Left renal pelvis (tissue), 4 donors: Measurements from ENCODE around the gene DSTN. TPM values are rescaled to one million over a fixed set of nuclear protein-coding genes. Genes with fewer than 3 reads are reported as not detected.

Experiments used
- DNase-seq, 4 donors: peaks; one replicate each; pipeline ENCODE4 v3.0.0-alpha.2; 2013; ENCODE audit warnings: low read depth in 4 of 4, low spot score in 3 of 4
- polyA plus RNA-seq, 4 donors: library from polyadenylated mRNA; unstranded; fragments of 120-200 nt; gene quantifications; one replicate each; pipeline ENCODE4 v1.2.1, GENCODE V29; 2013; ENCODE audit not compliant: insufficient read length in 4 of 4

The DSTN gene
- polyA plus RNA-seq, 4 donors: 313 to 472 (median 389) TPM

GRCh38 chr20:17573463-17573862, 3.6 kb downstream of the DSTN start:
- DNase-seq: no peak

GRCh38 chr20:17576215-17576614, 6.3 kb downstream of the DSTN start:
- no peak for DNase-seq

- DNase-seq: no peak
These were observed 9.6 kb downstream of the DSTN start for GRCh38 chr20:17579369-17580039.

- no peak for DNase-seq
These were observed 11.0 kb downstream of the DSTN start for GRCh38 chr20:17580895-17581294.

- DNase-seq: no peak
These were observed 13.3 kb downstream of the DSTN start for GRCh38 chr20:17583126-17583525.

GRCh38 chr20:17584689-17585088, 14.8 kb downstream of the DSTN start:
- DNase-seq: no peak

GRCh38 chr20:17586250-17586649, 16.4 kb downstream of the DSTN start:
- DNase-seq: no peak

- DNase-seq: no peak
These were observed 17.3 kb downstream of the DSTN start for GRCh38 chr20:17587148-17587547.

GRCh38 chr20:17587824-17588223, 17.9 kb downstream of the DSTN start:
- DNase-seq: no peak

GRCh38 chr20:17589161-17589834, 19.4 kb downstream of the DSTN start:
- DNase-seq: no peak

- DNase-seq: no peak
These were observed 20.4 kb downstream of the DSTN start for GRCh38 chr20:17590245-17590644.

GRCh38 chr20:17593902-17594301, 24.0 kb downstream of the DSTN start:
- no peak for DNase-seq

- DNase-seq: no peak
These were observed 24.6 kb downstream of the DSTN start for GRCh38 chr20:17594443-17594842.

- no peak for DNase-seq
These were observed 26.0 kb downstream of the DSTN start for GRCh38 chr20:17595856-17596255.

GRCh38 chr20:17598013-17598550, 28.2 kb downstream of the DSTN start:
- no peak for DNase-seq

- no peak for DNase-seq
These were observed 32.1 kb downstream of the DSTN start for GRCh38 chr20:17601957-17602356.

GRCh38 chr20:17602493-17602892, 32.6 kb downstream of the DSTN start:
- DNase-seq: no peak

- no peak for DNase-seq
These were observed 35.3 kb downstream of the DSTN start for GRCh38 chr20:17605131-17605660.

- no peak for DNase-seq
These were observed 36.1 kb downstream of the DSTN start for GRCh38 chr20:17606001-17606400.

GRCh38 chr20:17608701-17609497, 39.0 kb downstream of the DSTN start:
- DNase-seq: no peak

- no peak for DNase-seq
These were observed 40.0 kb downstream of the DSTN start for GRCh38 chr20:17609811-17610377.
